Keratinocyte (primary cell): ENCODE results near the gene KIF3C. TPM values are rescaled to one million over a fixed set of nuclear protein-coding genes. Genes with fewer than 3 reads are reported as not detected.

ENCODE experiments used
- DNase-seq: peaks from one replicate; pipeline ENCODE4 v3.0.0-alpha.2; 2011; ENCODE audit warnings: low read depth, missing footprints, low spot score
- FAIRE-seq: peaks from 2 replicates; lab custom pipeline; 2011; peaks lifted over from hg19 to GRCh38; lab: Jason Lieb, UNC
- H2AFZ ChIP-seq: 2 replicates; pipeline ENCODE4 v1.6.0; 2012; ENCODE audit warnings: low read length, control low read depth, inconsistent platforms; ENCODE audit not compliant: control insufficient read depth
- H3K27ac ChIP-seq: 2 replicates; pipeline ENCODE4 v1.5.1; 2011; ENCODE audit warnings: low read length; ENCODE audit not compliant: control insufficient read depth, insufficient read depth
- H3K27me3 ChIP-seq: 3 replicates; pipeline ENCODE4 v1.6.0; 2011; ENCODE audit warnings: low read length; ENCODE audit not compliant: control insufficient read depth, insufficient read depth; ENCODE audit errors: extremely low read depth
- H3K36me3 ChIP-seq, 2 experiments: 2 replicates in 1 of 2; 3 replicates in 1 of 2; pipeline ENCODE4 v1.5.1; 2011; ENCODE audit warnings: low read length in 2 of 2, mild to moderate bottlenecking in 1 of 2; ENCODE audit not compliant: control insufficient read depth in 2 of 2, insufficient read depth in 2 of 2; ENCODE audit errors: extremely low read depth in 1 of 2
- H3K4me1 ChIP-seq: 3 replicates; pipeline ENCODE4 v1.5.1; 2011; ENCODE audit warnings: low read length; ENCODE audit not compliant: control insufficient read depth, insufficient read depth; ENCODE audit errors: extremely low read depth
- H3K4me2 ChIP-seq: 3 replicates; pipeline ENCODE4 v1.6.0; 2011; ENCODE audit warnings: low read depth, low read length; ENCODE audit not compliant: control insufficient read depth, insufficient read depth; ENCODE audit errors: extremely low read depth
- H3K4me3 ChIP-seq, 3 experiments: fragments of 200-600 bp in 1 of 3; sonication (generic) in 1 of 3; 2 replicates in 2 of 3; 3 replicates in 1 of 3; pipeline ENCODE4 v1.5.1; 2011 to 2016; ENCODE audit warnings: low read length in 3 of 3, mild to moderate bottlenecking in 3 of 3, control low read depth in 2 of 3, inconsistent platforms in 1 of 3, low read depth in 1 of 3, mixed read lengths in 1 of 3, mixed run types in 1 of 3, moderate library complexity in 1 of 3; ENCODE audit not compliant: control insufficient read depth in 2 of 3, insufficient read depth in 2 of 3; ENCODE audit errors: extremely low read depth in 1 of 3
- H3K79me2 ChIP-seq: 2 replicates; pipeline ENCODE4 v1.6.0; 2012; ENCODE audit warnings: low read length; ENCODE audit not compliant: control insufficient read depth, insufficient read depth
- H3K9ac ChIP-seq: 3 replicates; pipeline ENCODE4 v1.6.0; 2011; ENCODE audit warnings: low read length; ENCODE audit not compliant: control insufficient read depth, insufficient read depth; ENCODE audit errors: extremely low read depth
- H3K9me1 ChIP-seq: 3 replicates; pipeline ENCODE4 v1.6.0; 2011; ENCODE audit warnings: low read length; ENCODE audit not compliant: control insufficient read depth, insufficient read depth; ENCODE audit errors: extremely low read depth
- H3K9me3 ChIP-seq: 2 replicates; pipeline ENCODE4 v1.5.1; 2012; ENCODE audit warnings: low read depth, low read length; ENCODE audit not compliant: control insufficient read depth
- H4K20me1 ChIP-seq: 3 replicates; pipeline ENCODE4 v1.6.0; 2011; ENCODE audit warnings: low read length; ENCODE audit not compliant: control insufficient read depth, insufficient read depth; ENCODE audit errors: extremely low read depth
- CTCF ChIP-seq, 3 experiments: IDR thresholded peaks in 1 of 3; conservative IDR thresholded peaks in 1 of 3; optimal IDR thresholded peaks in 1 of 3; 2 replicates in 2 of 3; 3 replicates in 1 of 3; pipeline versions ENCODE3 to v1.5.1; 2011; ENCODE audit warnings: low read length in 3 of 3, mild to moderate bottlenecking in 3 of 3, moderate library complexity in 2 of 3, control low read depth in 1 of 3, inconsistent platforms in 1 of 3; ENCODE audit not compliant: insufficient read depth in 2 of 3; ENCODE audit errors: extremely low read depth in 1 of 3
- EZH2 ChIP-seq: IDR thresholded peaks from one replicate; pipeline ENCODE4 v1.6.1; 2012; ENCODE audit warnings: inconsistent platforms, mild to moderate bottlenecking, low read length, moderate library complexity
- dilution Hi-C: fragments of 300-500 bp; cut with MboI; formaldehyde crosslinking; loops from one replicate; pipeline ENCODE4 v1.7.0; 2020; ENCODE audit warnings: low sequenced_read_pairs; ENCODE audit not compliant: extremely low pct_ligation_motif_present
- polyA plus RNA-seq, 5 experiments: library from polyadenylated mRNA; depleted of rRNA in 3 of 5; stranded (reverse) in 3 of 5; stranded (forward) in 1 of 5; unstranded in 1 of 5; fragments of >200 nt; gene quantifications; 1 replicate in 1 of 5; 2 replicates in 3 of 5; 3 replicates in 1 of 5; pipeline versions ENCODE4 v1.2.1 to v1.2.3, GENCODE V29; 2011 to 2012; ENCODE audit warnings: missing spikeins in 2 of 5, low read depth in 1 of 5, low replicate concordance in 1 of 5

The KIF3C gene
- polyA plus RNA-seq, 1 donor (not counting 4 experiments of a cell fraction or from before 2014, with no cell fraction given): 6.5 TPM

GRCh38 chr2:25957743-25958142 is 24.6 kb downstream of the KIF3C start:
- no peak for FAIRE-seq
- TF ChIP-seq EZH2 (no peak), CTCF (optimal IDR thresholded peaks at IDR 0.05 in 1 of 3, IDR thresholded peaks at IDR 0.05 in 1 of 3, conservative IDR thresholded peaks at IDR 0.05 in 1 of 3; ENCODE audit: extremely low read depth in 1 of 3, insufficient read depth in 2 of 3, low read length in 3 of 3) (no peak)
- H3K9me3 ChIP-seq: no peaks in the 10 kb centered on the region
- H3K27ac ChIP-seq: no peak overlapping the region
- no peak for DNase-seq
- no peak overlapping the region for H2AFZ ChIP-seq
- no peak overlapping the region for H3K4me3 ChIP-seq
- peaks cover 1% of the 10 kb centered on the region for H3K79me2 ChIP-seq
- no peak overlapping the region for H3K9ac ChIP-seq
- dilution Hi-C loops: no loop called here
- H3K27me3 ChIP-seq: no peaks in the 10 kb centered on the region
- H3K4me1 ChIP-seq: peaks cover 10% of the 10 kb centered on the region
- H4K20me1 ChIP-seq: no peaks in the 10 kb centered on the region
- H3K9me1 ChIP-seq: no peaks in the 10 kb centered on the region
- peaks cover 0 to 7% of the 10 kb centered on the region in 2 experiments for H3K36me3 ChIP-seq
- no peak overlapping the region for H3K4me2 ChIP-seq

- no peak overlapping the region for H3K4me2 ChIP-seq
- TF ChIP-seq CTCF (optimal IDR thresholded peaks at IDR 0.05 in 1 of 3, IDR thresholded peaks at IDR 0.05 in 1 of 3, conservative IDR thresholded peaks at IDR 0.05 in 1 of 3; ENCODE audit: extremely low read depth in 1 of 3, insufficient read depth in 2 of 3, low read length in 3 of 3) (peak; percentile 8 to 28 (median 13)), EZH2 (no peak)
- no peak overlapping the region for H3K4me3 ChIP-seq
- peaks cover 5 to 7% of the 10 kb centered on the region in 2 experiments for H3K36me3 ChIP-seq
- FAIRE-seq (no peak), DNase-seq (no peak)
- dilution Hi-C loops: no loop called here
- no peaks in the 10 kb centered on the region for H3K27me3 ChIP-seq
- H3K27ac ChIP-seq: no peak overlapping the region
- peaks cover 1% of the 10 kb centered on the region for H3K79me2 ChIP-seq
- H3K9me1 ChIP-seq: no peaks in the 10 kb centered on the region
- H2AFZ ChIP-seq: no peak overlapping the region
- H4K20me1 ChIP-seq: no peaks in the 10 kb centered on the region
- H3K4me1 ChIP-seq: peaks cover 6% of the 10 kb centered on the region
- H3K9me3 ChIP-seq: no peaks in the 10 kb centered on the region
- H3K9ac ChIP-seq: no peak overlapping the region
Measured at GRCh38 chr2:25955869-25956535, 26.3 kb downstream of the KIF3C start.
